ENCODE data around the gene ITPK1.

DNA sequence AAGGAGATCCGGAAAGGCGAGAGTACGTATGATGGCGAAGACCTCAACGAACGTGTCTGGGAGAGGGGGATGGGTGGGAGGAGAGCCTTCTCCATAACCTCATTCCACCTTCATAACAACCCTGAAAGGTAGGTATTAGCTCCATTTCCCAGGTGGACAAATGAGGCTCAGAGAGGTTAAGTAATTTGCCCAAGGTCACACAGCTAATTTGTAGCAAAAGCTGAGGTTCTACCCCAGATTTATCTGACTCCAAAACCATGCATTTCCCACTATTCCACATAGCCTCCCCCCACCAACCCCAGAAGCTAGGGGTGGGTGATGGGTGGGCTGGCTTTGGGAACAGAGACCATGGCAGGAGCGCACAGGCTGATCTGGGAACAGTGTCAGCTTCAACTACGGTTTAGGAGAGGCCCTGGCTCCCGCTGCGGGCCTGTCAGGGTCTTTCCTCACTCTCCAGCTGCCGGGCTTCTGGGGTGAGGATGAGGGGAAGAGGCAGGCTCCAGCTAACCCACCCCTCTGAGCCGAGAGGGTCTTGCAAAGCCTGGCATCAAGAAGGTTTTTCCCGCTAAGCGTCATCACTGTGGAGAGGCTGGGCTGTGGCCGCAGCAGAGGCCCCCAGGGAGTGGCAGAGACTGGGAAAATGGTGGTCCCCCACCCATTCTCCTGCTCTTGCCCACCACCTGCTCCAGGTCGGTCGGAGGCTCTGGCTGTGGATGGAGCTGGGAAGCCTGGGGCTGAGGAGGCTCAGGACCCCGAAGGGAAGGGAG lies 183.9 kb downstream of the ITPK1 start:
- TF ChIP-seq, protein P1, sequence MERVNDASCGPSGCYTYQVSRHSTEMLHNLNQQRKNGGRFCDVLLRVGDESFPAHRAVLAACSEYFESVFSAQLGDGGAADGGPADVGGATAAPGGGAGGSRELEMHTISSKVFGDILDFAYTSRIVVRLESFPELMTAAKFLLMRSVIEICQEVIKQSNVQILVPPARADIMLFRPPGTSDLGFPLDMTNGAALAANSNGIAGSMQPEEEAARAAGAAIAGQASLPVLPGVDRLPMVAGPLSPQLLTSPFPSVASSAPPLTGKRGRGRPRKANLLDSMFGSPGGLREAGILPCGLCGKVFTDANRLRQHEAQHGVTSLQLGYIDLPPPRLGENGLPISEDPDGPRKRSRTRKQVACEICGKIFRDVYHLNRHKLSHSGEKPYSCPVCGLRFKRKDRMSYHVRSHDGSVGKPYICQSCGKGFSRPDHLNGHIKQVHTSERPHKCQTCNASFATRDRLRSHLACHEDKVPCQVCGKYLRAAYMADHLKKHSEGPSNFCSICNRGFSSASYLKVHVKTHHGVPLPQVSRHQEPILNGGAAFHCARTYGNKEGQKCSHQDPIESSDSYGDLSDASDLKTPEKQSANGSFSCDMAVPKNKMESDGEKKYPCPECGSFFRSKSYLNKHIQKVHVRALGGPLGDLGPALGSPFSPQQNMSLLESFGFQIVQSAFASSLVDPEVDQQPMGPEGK (CRISPR knock-in tag; IDR thresholded peaks at IDR 0.05; ENCODE audit: borderline replicate concordance), result no peak
- TF ChIP-seq ARNTL (CRISPR knock-in tag; IDR thresholded peaks at IDR 0.05; ENCODE audit: borderline replicate concordance, low read depth), result no peak
- no peak for TF ChIP-seq TCF4 (CRISPR knock-in tag; IDR thresholded peaks at IDR 0.05; ENCODE audit: borderline replicate concordance)
- TF ChIP-seq ZC3H10 (CRISPR knock-in tag; IDR thresholded peaks at IDR 0.05), result no peak
- no peak for TF ChIP-seq ZFP3 (CRISPR knock-in tag; IDR thresholded peaks at IDR 0.05)
- TF ChIP-seq ZNF8 (CRISPR knock-in tag; IDR thresholded peaks at IDR 0.05), result no peak
- no peak for TF ChIP-seq RARB (CRISPR knock-in tag; IDR thresholded peaks at IDR 0.05)
- no peak for TF ChIP-seq SNAI2 (CRISPR knock-in tag; IDR thresholded peaks at IDR 0.05)
- TF ChIP-seq, protein P2, sequence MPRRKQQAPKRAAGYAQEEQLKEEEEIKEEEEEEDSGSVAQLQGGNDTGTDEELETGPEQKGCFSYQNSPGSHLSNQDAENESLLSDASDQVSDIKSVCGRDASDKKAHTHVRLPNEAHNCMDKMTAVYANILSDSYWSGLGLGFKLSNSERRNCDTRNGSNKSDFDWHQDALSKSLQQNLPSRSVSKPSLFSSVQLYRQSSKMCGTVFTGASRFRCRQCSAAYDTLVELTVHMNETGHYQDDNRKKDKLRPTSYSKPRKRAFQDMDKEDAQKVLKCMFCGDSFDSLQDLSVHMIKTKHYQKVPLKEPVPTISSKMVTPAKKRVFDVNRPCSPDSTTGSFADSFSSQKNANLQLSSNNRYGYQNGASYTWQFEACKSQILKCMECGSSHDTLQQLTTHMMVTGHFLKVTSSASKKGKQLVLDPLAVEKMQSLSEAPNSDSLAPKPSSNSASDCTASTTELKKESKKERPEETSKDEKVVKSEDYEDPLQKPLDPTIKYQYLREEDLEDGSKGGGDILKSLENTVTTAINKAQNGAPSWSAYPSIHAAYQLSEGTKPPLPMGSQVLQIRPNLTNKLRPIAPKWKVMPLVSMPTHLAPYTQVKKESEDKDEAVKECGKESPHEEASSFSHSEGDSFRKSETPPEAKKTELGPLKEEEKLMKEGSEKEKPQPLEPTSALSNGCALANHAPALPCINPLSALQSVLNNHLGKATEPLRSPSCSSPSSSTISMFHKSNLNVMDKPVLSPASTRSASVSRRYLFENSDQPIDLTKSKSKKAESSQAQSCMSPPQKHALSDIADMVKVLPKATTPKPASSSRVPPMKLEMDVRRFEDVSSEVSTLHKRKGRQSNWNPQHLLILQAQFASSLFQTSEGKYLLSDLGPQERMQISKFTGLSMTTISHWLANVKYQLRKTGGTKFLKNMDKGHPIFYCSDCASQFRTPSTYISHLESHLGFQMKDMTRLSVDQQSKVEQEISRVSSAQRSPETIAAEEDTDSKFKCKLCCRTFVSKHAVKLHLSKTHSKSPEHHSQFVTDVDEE (CRISPR knock-in tag; IDR thresholded peaks at IDR 0.05), result no peak
- TF ChIP-seq ZFP30 (CRISPR knock-in tag; IDR thresholded peaks at IDR 0.05), result no peak
